Measurements from ENCODE around the gene RAB20. TPM values are rescaled to one million over a fixed set of nuclear protein-coding genes. Genes with fewer than 3 reads are reported as not detected.

The RAB20 gene
- polyA plus RNA-seq, 1 donor from 2014 or later, result not detected

GRCh38 chr13:110484290-110485048, 77.1 kb downstream of the RAB20 start:
- Histone ChIP-seq H4K20me1 (ENCODE audit: insufficient read depth) (no peaks in the 10 kb centered on the region), H3K9me2 (ENCODE audit: insufficient read depth, low read length) (no peaks in the 10 kb centered on the region), H3K79me2 (replicated peaks; ENCODE audit: insufficient read depth, low read length) (no peaks in the 10 kb centered on the region), H2AFZ (ENCODE audit: low read depth, low read length) (no peak overlapping the region), H3K4me3 (ENCODE audit: low read length) (no peak overlapping the region), H3F3A (ENCODE audit: insufficient read depth, low read length, poor library complexity, severe bottlenecking) (no peaks in the 10 kb centered on the region), H3K9ac (ENCODE audit: low read length) (no peak overlapping the region), H3K36me3 (ENCODE audit: insufficient read depth, low read length) (no peaks in the 10 kb centered on the region), H3K9me3 (ENCODE audit: low read length) (no peaks in the 10 kb centered on the region), H3K27me3 (ENCODE audit: insufficient read depth, low read depth, low read length) (no peaks in the 10 kb centered on the region), H3K4me2 (ENCODE audit: low read length) (no peak overlapping the region), H3K27ac (ENCODE audit: low read length) (no peak overlapping the region)
- TF ChIP-seq TAF1 (IDR thresholded peaks at IDR 0.05; ENCODE audit: low read depth), result no peak
- TF ChIP-seq REST (IDR thresholded peaks at IDR 0.05; ENCODE audit: borderline replicate concordance), result no peak
- no peak for TF ChIP-seq SMC3 (conservative IDR thresholded peaks at IDR 0.05; ENCODE audit: poor library complexity)
- no peak for TF ChIP-seq POLR2AphosphoS5 (IDR thresholded peaks at IDR 0.05)
- TF ChIP-seq MXI1 (conservative IDR thresholded peaks at IDR 0.05; ENCODE audit: poor library complexity, severe bottlenecking), result no peak
- TF ChIP-seq RAD21 (conservative IDR thresholded peaks at IDR 0.05), result no peak
- TF ChIP-seq CTCF (IDR thresholded peaks at IDR 0.05; ENCODE audit: poor library complexity, severe bottlenecking), result no peak
- TF ChIP-seq EP300 (conservative IDR thresholded peaks at IDR 0.05; ENCODE audit: poor library complexity, severe bottlenecking), result no peak
- no peak for TF ChIP-seq EZH2 (IDR thresholded peaks at IDR 0.05; ENCODE audit: borderline replicate concordance, insufficient read depth, low read length, poor library complexity, severe bottlenecking)

- Histone ChIP-seq H3K9me2 (ENCODE audit: insufficient read depth, low read length) (no peaks in the 10 kb centered on the region), H3K27ac (ENCODE audit: low read length) (no peak overlapping the region), H3K4me2 (ENCODE audit: low read length) (no peak overlapping the region), H3K27me3 (ENCODE audit: insufficient read depth, low read depth, low read length) (no peaks in the 10 kb centered on the region), H3F3A (ENCODE audit: insufficient read depth, low read length, poor library complexity, severe bottlenecking) (no peaks in the 10 kb centered on the region), H2AFZ (ENCODE audit: low read depth, low read length) (no peak overlapping the region), H3K9ac (ENCODE audit: low read length) (no peak overlapping the region), H4K20me1 (ENCODE audit: insufficient read depth) (no peaks in the 10 kb centered on the region), H3K79me2 (replicated peaks; ENCODE audit: insufficient read depth, low read length) (no peaks in the 10 kb centered on the region), H3K9me3 (ENCODE audit: low read length) (no peaks in the 10 kb centered on the region), H3K4me3 (ENCODE audit: low read length) (no peak overlapping the region), H3K36me3 (ENCODE audit: insufficient read depth, low read length) (no peaks in the 10 kb centered on the region)
- TF ChIP-seq POLR2AphosphoS5 (IDR thresholded peaks at IDR 0.05) (no peak), MXI1 (conservative IDR thresholded peaks at IDR 0.05; ENCODE audit: poor library complexity, severe bottlenecking) (no peak), TAF1 (IDR thresholded peaks at IDR 0.05; ENCODE audit: low read depth) (no peak), SMC3 (conservative IDR thresholded peaks at IDR 0.05; ENCODE audit: poor library complexity) (no peak), EZH2 (IDR thresholded peaks at IDR 0.05; ENCODE audit: borderline replicate concordance, insufficient read depth, low read length, poor library complexity, severe bottlenecking) (no peak), CTCF (IDR thresholded peaks at IDR 0.05; ENCODE audit: poor library complexity, severe bottlenecking) (no peak), RAD21 (conservative IDR thresholded peaks at IDR 0.05) (no peak), REST (IDR thresholded peaks at IDR 0.05; ENCODE audit: borderline replicate concordance) (no peak), EP300 (conservative IDR thresholded peaks at IDR 0.05; ENCODE audit: poor library complexity, severe bottlenecking) (no peak)
Observed at GRCh38 chr13:110483386-110483968, 78.0 kb downstream of the RAB20 start.
